Natural killer cell treated with Interleukin-12 subunit alpha and Interleukin-12 subunit beta and Interleukin-15 and Interleukin-18, amount 100 ng/mL, for 72 hours (primary cell): ENCODE results near the gene CARF. TPM values are rescaled to one million over a fixed set of nuclear protein-coding genes. Genes with fewer than 3 reads are reported as not detected.
"Not testable (repeated sequence)": the region's sequence is repeated elsewhere in the genome, so short reads cannot be mapped to it uniquely, and the experiment has no call there.

Experiments used
- ATAC-seq, 2 donors: fragments of 150-1000 bp; cut with Tn5 transposase in 1 of 2; sonication (Bioruptor Pico), chemical (Tn5 transposase) in 1 of 2; 2 replicates each; pipeline ENCODE4 v1.10.0; 2021
- DNase-seq: peaks from one replicate; pipeline ENCODE4 v3.0.0; 2022; ENCODE audit warnings: low spot score
- H3K27ac Mint-ChIP-seq, 2 donors: 1 replicate in 1 of 2; 2 replicates in 1 of 2; pipeline ENCODE4 v1.8.0; 2022; ENCODE audit warnings: mixed read lengths in 2 of 2, mild to moderate bottlenecking in 1 of 2, moderate library complexity in 1 of 2
- H3K27me3 Mint-ChIP-seq, 2 donors: 1 replicate in 1 of 2; 2 replicates in 1 of 2; pipeline ENCODE4 v1.8.0; 2022; ENCODE audit warnings: mixed read lengths in 2 of 2
- H3K36me3 Mint-ChIP-seq: one replicate; pipeline ENCODE4 v1.8.0; 2022; ENCODE audit warnings: mixed read lengths
- H3K4me1 Mint-ChIP-seq, 2 donors: 1 replicate in 1 of 2; 2 replicates in 1 of 2; pipeline ENCODE4 v1.8.0; 2022; ENCODE audit warnings: low read depth in 2 of 2, mixed read lengths in 2 of 2, mild to moderate bottlenecking in 1 of 2
- H3K4me3 Mint-ChIP-seq: one replicate; pipeline ENCODE4 v1.8.0; 2022; ENCODE audit warnings: mixed read lengths
- H3K9me3 Mint-ChIP-seq: 2 replicates; pipeline ENCODE4 v1.8.0; 2022; ENCODE audit warnings: mixed read lengths
- total RNA-seq, 2 donors: library from RNA; stranded (reverse); gene quantifications; one replicate each; pipeline ENCODE4 v1.2.3, GENCODE V29; 2022

The CARF gene
- total RNA-seq, 2 donors from 2014 or later: 3.4 to 4.7 TPM

DNA sequence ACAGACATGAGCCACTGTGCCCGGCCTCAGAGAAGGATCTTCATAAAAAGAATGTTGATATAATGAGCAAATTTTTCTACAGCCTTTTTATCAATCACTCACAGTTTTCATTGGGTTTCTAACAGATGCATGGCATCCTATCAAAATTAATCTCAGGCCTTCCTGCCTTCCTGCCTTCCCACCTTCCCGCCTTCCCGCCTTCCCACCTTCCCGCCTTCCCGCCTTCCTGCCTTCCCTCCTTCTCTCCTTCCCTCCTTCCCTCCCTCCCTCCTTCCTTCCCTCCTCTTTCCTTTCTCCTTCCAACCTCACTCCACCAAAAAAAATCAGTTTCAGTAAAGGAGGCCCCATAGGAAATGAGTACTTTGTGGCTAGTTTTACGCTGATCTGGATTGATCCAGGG is 48.4 kb downstream of the CARF start:
- DNase-seq (no peak), ATAC-seq (no peak)
- Mint-ChIP-seq H3K27me3 (no peaks in the 10 kb centered on the region), H3K27ac (no peak overlapping the region), H3K9me3 (no peaks in the 10 kb centered on the region), H3K4me1 (peaks cover 4 to 6% of the 10 kb centered on the region in 2 donors), H3K4me3 (no peak overlapping the region), H3K36me3 (no peaks in the 10 kb centered on the region)

DNA sequence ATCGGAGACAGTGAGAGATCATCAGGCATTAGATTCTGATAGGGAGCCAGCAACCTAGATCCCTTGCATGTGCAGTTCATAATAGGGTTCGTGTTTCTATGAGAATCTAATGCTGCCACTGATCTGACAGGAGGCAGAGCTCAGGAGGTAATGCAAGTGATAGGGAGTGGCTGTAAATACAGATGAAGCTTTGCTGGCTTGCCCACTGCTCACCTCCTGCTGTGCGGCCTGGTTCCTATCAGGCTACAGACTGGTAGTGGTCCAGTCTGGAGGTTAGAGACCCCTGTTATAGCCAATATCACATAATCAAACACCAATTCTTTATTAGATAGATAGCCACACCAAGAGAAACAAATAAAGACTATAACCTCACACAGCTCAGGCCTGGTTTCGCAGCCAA is 51.6 kb downstream of the CARF start:
- H3K9me3 Mint-ChIP-seq: no peaks in the 10 kb centered on the region
- H3K27me3 Mint-ChIP-seq: no peaks in the 10 kb centered on the region
- H3K4me3 Mint-ChIP-seq: no peak overlapping the region
- H3K4me1 Mint-ChIP-seq: peaks cover 8 to 12% of the 10 kb centered on the region in 2 donors
- no peak overlapping the region for H3K27ac Mint-ChIP-seq
- no peak for DNase-seq
- no peak for ATAC-seq
- H3K36me3 Mint-ChIP-seq: no peaks in the 10 kb centered on the region

DNA sequence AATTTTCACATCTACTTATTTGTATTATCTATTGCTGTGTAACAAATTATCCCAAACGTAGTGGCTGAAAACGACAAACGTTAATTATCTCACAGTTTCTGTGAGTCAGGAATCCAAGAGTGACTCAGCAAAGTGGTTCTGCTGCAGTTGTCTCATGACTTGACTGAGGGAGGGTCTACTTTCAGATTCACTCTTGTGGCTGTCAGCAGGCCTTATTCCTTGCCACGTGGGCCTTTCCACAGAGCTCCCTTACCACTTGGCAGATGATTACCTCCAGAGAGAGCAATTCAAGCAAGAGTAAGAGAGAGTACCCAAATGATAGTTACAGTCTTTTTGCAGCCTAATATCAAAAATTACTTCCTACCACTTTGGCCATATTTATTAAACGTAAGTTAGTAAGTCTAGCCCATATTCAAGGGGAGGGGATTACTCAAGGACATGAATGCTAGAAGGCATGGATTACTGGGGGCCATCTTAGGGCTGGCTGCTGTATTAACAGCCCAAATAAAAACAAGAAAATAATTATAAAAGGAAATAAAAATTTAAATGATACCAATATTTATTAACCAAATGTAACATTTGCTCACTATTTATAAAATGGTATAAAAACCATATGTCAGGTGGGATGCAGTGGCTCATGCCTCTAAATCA is 53.9 kb downstream of the CARF start:
- Mint-ChIP-seq H3K27ac (peak overlapping the region; percentile 70 to 71), H3K4me1 (peaks cover 8 to 12% of the 10 kb centered on the region in 2 donors), H3K36me3 (no peaks in the 10 kb centered on the region), H3K4me3 (peak overlapping the region; percentile 30), H3K9me3 (no peaks in the 10 kb centered on the region), H3K27me3 (no peaks in the 10 kb centered on the region)
- no peak for DNase-seq
- ATAC-seq: peak; percentile 87 to 98

DNA sequence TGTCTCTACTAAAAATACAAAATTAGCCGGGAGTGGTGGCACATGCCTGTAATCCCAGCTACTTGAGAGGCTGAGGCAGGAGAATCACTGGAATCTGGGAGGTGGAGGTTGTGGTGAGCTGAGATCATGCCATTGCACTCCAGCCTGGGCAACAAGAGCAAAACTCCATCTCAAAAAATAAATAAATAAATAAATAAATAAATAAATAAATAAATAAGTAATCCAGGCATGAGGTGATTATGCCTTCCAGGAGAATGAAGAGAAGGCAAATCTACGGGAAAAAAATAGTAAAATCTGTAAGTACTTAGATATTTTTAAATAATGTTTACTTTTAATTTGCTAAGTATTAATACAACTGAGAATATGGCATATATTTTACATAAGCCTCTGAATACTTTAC is 57.3 kb downstream of the CARF start:
- peaks cover 8 to 12% of the 10 kb centered on the region in 2 donors for H3K4me1 Mint-ChIP-seq
- H3K27ac Mint-ChIP-seq, H3K9me3 Mint-ChIP-seq, H3K4me3 Mint-ChIP-seq, H3K36me3 Mint-ChIP-seq, DNase-seq, ATAC-seq, H3K27me3 Mint-ChIP-seq: not testable (repeated sequence)

DNA sequence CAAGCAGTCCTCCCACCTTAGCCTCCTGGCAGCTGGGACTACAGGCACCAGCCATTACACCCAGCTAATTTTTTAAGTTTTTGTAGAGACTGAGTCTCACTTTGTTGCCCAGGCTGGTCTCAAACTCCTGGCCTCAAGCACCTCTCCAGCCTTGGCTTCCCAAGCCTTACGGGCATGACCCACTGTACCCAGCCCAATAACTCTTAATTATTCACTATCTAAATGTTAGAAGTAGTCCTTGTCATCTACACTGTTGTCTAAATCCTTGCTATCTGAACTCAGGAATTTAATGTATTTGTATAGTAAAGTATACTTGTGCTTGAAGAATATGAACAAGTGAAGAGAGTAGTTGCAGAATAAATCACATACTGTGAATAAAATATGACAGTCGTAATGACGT is 64.7 kb downstream of the CARF start:
- Mint-ChIP-seq H3K36me3 (no peaks in the 10 kb centered on the region), H3K4me3 (no peak overlapping the region), H3K9me3 (no peaks in the 10 kb centered on the region), H3K27ac (no peak overlapping the region), H3K4me1 (no peaks in the 10 kb centered on the region), H3K27me3 (no peaks in the 10 kb centered on the region)
- ATAC-seq: no peak
- DNase-seq: no peak

DNA sequence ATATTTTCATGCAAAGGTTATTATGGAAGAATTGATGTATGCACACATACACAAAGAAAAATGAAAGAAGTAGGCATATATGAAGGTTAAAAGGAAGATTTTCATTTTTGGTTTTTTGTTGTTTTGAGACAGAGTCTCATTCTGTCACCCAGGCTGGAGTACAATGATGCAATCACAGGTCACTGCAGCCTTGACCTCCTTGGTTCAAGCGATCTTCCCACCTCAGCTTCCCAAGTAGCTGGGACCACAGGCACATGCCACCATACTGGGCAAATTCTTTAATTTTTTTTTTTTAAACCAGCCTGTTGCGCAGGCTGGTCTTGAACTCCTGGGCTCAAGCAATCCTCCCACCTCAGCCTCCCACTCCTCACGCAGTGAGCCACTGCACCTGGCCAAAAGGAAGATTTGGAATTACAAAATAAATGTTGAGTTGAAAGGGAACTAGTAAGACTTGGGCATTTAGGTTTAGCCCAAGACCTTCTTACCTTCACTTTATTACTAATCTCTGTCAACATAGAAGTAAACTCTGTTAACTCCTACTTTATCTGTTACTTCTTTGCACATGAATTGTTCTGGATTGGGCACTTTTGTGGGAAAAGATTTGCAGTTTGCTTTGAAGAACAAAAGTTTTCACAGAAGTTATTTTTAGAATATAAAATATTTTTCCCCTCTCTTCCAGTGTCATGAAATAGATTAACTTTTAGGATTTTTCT is 70.9 kb downstream of the CARF start:
- Mint-ChIP-seq H3K4me3 (no peak overlapping the region), H3K27me3 (no peaks in the 10 kb centered on the region), H3K27ac (no peak overlapping the region), H3K4me1 (no peaks in the 10 kb centered on the region), H3K36me3 (no peaks in the 10 kb centered on the region), H3K9me3 (no peaks in the 10 kb centered on the region)
- ATAC-seq (no peak), DNase-seq (no peak)

DNA sequence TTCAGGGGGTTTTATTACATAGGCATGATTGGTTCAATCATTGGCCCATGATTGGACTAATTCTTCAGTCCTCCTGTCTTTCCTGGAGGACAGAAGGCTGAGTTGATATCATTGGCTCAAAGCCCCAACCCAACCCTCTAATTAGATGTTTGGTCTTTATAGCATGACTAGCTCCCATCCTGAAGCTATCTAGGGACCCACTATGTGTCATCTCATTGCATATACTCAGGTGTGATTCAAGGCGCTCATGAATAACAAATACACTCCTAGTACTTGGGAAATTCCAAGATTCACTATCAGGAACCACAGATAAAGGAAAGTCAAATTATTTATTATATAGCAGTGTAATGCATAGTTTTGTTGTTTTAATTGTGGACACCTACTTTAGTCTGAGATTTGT is 77.7 kb downstream of the CARF start:
- H3K27ac Mint-ChIP-seq: no peak overlapping the region
- H3K27me3 Mint-ChIP-seq: no peaks in the 10 kb centered on the region
- no peak overlapping the region for H3K4me3 Mint-ChIP-seq
- DNase-seq (no peak), ATAC-seq (no peak)
- H3K4me1 Mint-ChIP-seq: no peaks in the 10 kb centered on the region
- no peaks in the 10 kb centered on the region for H3K9me3 Mint-ChIP-seq
- H3K36me3 Mint-ChIP-seq: no peaks in the 10 kb centered on the region

DNA sequence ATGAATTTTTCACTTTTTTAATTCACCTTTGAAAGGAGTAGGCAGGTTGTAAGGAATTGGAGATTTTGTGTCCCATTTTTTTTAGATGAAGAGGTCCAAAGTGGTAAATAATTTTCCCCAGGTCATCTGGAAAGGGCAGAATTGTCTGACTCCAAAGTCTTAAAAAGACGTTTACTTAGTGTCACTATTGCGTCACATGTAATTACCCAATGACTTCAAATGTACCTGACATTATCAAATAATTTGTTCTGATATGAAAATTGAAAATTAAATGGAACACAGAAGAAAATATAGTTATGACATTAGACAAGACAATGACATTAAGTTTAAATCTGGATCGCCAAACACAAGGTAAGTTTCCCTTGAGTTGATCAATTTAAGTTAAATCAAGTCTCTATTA is 78.4 kb downstream of the CARF start:
- H3K36me3 Mint-ChIP-seq: no peaks in the 10 kb centered on the region
- no peak for ATAC-seq
- H3K9me3 Mint-ChIP-seq: no peaks in the 10 kb centered on the region
- no peak for DNase-seq
- H3K4me1 Mint-ChIP-seq: no peaks in the 10 kb centered on the region
- peaks cover 5 to 6% of the 10 kb centered on the region in 2 donors for H3K27me3 Mint-ChIP-seq
- no peak overlapping the region for H3K27ac Mint-ChIP-seq
- H3K4me3 Mint-ChIP-seq: no peak overlapping the region

DNA sequence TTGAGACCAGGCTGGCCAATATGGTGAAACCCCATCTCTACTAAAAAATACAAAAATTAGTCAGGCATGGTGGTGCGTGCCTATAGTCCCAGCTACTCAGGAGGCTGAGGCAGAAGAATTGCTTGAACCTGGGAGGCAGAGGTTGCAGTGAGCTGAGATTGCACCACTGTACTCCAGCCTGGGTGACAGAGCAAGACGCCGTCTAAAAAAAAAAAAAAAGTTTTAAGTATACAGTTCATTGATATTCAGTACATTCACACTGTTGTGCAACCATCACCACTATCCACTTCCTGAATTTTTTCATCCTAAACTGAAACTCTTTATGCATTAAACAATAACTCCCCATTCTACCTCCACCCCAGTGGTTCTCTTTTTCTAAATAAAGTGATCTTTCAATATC is 85.0 kb downstream of the CARF start:
- H3K36me3 Mint-ChIP-seq, H3K4me1 Mint-ChIP-seq, H3K27ac Mint-ChIP-seq, DNase-seq, H3K9me3 Mint-ChIP-seq, H3K27me3 Mint-ChIP-seq, H3K4me3 Mint-ChIP-seq: not testable (repeated sequence)
- peak in 1 of 2 donors; percentile 59 for ATAC-seq

DNA sequence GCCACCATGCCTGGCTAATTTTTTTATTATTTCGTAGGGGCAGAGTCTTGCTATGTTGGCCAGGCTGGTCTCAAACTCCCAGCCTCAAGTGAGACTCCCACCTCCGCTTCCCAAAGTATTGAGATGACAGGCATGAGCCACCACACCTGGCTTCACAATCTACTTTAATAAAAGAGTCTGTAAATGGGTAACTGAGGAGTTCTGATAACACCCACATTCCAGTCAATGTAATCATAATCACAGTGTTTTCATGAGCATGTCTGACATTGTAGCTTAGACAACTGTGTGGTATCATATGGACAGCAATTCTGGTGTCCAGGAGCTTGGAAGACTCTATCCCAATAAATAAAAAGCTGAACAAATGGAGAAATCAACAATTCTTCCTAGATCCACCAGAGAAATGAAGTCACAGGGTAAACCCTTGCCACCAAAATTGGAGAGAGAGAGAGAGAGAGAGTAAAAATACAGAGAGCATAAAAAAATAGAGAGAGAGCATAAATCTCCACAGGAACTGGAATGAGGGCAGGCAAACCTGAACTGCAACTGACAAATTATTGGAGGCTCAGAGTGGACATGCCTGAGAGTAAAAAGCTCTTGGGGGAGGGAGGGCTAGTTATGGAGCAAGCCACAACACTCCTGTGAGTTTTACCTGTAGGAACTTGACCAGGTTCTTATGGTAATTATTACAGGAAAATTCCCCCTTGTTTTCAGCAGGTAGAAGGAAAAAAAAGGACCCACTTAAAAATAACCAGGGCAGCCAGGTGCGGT is 90.2 kb downstream of the CARF start:
- H3K4me1 Mint-ChIP-seq: peaks cover 0 to 1% of the 10 kb centered on the region in 2 donors
- peaks cover 11 to 14% of the 10 kb centered on the region in 2 donors for H3K27me3 Mint-ChIP-seq
- no peak overlapping the region for H3K4me3 Mint-ChIP-seq
- no peak overlapping the region for H3K27ac Mint-ChIP-seq
- no peak for DNase-seq
- H3K9me3 Mint-ChIP-seq: no peaks in the 10 kb centered on the region
- no peak for ATAC-seq
- H3K36me3 Mint-ChIP-seq: no peaks in the 10 kb centered on the region

DNA sequence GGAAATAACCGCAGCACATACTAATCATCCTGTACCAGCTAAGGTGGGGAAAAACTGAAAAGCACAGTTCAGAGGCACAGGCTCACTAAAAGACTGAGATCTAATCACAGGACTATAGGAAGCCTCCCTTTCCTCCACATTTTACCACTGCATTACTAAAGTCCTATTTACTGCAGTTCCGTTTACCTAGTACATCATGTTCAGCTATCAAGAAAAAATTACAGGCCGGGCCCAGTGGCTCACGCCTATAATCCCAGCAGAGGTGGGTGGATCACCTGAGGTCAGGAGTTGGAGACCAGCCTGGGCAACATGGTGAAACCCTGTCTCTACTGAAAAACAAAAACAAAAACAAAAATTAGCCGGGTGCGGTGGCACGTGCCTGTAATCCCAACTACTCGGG is 91.6 kb downstream of the CARF start:
- Mint-ChIP-seq H3K4me3 (no peak overlapping the region), H3K36me3 (no peaks in the 10 kb centered on the region), H3K27ac (no peak overlapping the region), H3K4me1 (no peaks in the 10 kb centered on the region), H3K9me3 (no peaks in the 10 kb centered on the region), H3K27me3 (peaks cover 12 to 15% of the 10 kb centered on the region in 2 donors)
- ATAC-seq: no peak
- no peak for DNase-seq

DNA sequence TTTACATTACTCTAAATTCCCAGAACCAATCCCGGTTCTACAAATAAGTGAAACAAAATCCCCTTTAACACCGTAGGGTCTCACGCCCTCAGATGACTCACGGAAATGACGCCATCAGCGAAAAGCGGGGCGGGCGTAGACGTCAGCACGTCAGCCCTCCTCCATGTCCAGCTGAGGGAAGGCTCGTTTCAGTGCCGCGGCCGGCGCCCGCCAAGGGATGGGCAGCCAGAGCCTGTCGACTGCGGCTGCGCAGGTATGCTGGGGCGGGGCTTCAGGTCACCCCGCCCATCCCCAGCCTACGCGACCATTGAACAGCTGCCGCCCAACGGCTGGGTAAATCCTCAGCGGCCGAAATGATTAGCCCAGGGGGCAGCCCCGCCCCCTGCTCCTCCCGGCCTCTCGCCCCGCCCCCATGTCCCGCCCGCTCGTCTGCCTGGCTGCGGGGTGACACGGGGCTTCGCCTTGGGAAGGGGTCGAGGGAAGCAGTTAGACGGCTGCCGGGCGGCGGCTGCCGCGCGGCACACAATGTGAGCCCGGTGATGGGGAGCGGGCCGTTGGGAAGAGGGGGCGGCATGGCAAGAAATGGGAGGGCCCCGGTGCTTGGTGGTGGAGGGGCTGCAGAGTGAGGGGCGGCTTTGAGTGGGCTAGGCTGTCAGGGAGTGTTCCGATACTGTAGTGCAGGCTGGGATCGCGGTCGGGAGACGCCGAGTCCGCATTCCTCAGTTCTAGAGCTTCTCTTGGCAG is 102.6 kb downstream of the CARF start, which contains the start of gene NBEAL1:
Gene NBEAL1 (plus strand): TSS at position 420 of the 744 bp plus-strand sequence. CDS start 1,510 bp downstream, outside the sequence.
- peaks cover 8 to 10% of the 10 kb centered on the region in 2 donors for H3K27me3 Mint-ChIP-seq
- H3K4me3 Mint-ChIP-seq: peak within 1 kb of the TSS; percentile 96
- DNase-seq (peak; percentile 98), ATAC-seq (peak; percentile 99)
- peaks cover 16 to 33% of the 10 kb centered on the region in 2 donors for H3K4me1 Mint-ChIP-seq
- peak within 1 kb of the TSS; percentile 96 to 100 for H3K27ac Mint-ChIP-seq
- H3K9me3 Mint-ChIP-seq: no peaks in the 10 kb centered on the region
- no peaks in the 10 kb centered on the region for H3K36me3 Mint-ChIP-seq

DNA sequence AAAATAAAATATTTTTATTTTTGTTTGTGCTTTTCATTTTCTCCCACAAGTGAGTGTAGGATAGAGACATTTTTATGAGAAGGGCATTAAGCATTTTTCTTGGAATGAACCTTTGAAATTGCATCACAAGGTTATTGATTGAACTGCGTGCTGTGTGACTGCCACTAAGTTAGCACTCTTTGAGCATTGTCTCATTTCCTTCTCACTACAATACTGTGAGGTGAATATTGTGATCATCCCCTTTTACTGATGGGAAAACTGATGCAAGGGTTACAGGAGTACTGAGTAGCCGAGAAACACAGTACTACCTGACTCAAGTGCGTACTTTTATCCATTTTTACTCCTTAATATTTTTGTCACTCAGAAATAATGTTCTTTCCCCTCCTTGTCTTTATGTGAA is 104.6 kb downstream of the CARF start:
- H3K9me3 Mint-ChIP-seq: no peaks in the 10 kb centered on the region
- peak overlapping the region; percentile 20 for H3K4me3 Mint-ChIP-seq

More for the DNA sequence above, 104.6 kb downstream of the CARF start:
- ATAC-seq (no peak), DNase-seq (no peak)
- H3K36me3 Mint-ChIP-seq: no peaks in the 10 kb centered on the region
- H3K27me3 Mint-ChIP-seq: peaks cover 0 to 4% of the 10 kb centered on the region in 2 donors
- no peak overlapping the region for H3K27ac Mint-ChIP-seq
- peaks cover 16 to 34% of the 10 kb centered on the region in 2 donors for H3K4me1 Mint-ChIP-seq
